Activated CD4-positive, alpha-beta T cell treated with anti-CD3 and anti-CD28 coated beads, Interleukin-2, Interleukin-4, amounts not matched to agents 100 ng/mL and 50 ng/mL, durations not matched to agents 16 hours and 8 hours (primary cell): Measurements from ENCODE around the gene METTL4.

Experiments used
- DNase-seq: peaks from one replicate; pipeline ENCODE4 v3.0.0-alpha.2; 2020; ENCODE audit warnings: low spot score

The METTL4 gene

DNA sequence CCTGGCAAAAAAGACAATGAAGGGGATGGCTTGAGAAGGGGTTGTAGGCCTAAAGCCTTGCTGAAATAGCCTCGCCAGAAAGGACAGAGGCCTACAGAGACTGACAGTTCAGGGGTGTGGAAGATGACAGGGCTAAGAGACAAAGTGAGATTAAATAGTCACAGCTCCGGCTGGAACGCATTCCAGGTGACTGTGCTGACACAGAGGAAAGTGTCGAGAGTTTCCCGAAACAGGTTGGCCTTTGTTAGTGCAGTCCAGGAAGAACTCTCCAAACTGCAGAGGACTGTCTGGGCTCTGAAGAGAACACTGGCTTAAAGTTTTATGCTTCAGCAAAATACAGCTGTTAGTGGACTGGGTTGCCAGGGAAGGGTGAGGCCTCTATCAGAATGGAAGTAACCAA lies 52.8 kb downstream of the METTL4 start:
- DNase-seq, result no peak

DNA sequence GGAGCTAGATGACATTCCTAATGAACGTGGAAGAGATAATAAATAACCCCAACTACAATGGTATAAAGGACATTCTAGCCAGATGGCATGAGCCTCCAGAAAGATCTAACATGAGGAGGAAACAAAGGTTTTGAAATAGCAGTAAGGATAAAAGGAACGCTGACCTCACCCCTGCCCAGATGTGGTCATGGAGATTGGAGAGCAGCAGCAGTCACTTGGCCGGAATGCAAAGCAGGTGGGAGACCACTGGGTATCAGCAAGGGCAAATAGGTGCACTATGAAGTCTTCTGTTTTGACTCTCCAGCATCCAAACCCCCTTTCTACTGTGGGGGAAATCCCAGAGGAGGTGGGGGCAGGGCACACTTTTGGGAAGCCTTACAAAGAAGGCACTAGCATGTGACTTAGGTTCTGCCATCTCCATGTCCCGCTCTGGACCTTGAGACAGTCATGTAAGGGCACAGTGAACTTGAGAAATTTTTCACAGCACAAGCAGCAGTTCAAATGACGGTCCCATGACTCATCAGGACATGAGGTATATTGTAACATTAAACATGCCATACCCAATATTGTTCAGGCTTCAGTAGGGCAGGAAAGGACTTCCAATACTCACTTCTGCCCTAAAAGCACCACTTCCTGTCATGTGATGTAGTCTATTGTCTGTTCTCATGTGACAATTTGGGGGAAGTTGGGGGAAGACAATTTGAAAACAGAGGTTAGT lies 55.2 kb downstream of the METTL4 start:
- DNase-seq, result peak; percentile 33

DNA sequence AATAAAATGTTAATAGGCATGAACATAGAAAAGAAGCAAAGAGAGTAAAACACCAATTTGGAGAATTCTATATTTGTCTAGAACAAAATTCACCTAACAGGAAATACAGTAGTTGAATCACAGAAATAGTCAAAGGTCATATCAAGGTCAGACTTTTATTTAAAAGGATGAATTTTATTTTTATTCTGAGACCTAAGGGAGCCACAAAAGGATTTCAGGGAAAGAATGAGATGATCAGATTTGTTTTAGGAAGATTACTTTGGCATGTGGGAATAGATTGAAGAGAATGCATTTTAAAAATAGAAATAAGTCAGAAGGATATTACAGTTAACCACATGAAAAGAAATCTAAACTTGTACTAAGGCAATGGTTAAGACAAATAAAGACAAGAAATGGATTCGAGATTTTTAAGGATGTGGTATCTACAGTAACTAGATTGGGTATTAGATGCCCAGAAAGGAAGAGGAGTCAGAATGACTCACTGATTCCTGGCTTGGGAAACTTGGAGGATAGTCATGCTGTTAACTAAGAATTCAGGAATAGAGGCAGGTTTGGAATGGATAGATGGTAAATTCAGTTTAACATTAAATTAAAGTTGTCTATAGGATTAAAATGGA lies 56.0 kb downstream of the METTL4 start:
- DNase-seq, result no peak

GRCh38 chr18:2513616-2514015 lies 57.7 kb downstream of the METTL4 start:
- no peak for DNase-seq

DNA sequence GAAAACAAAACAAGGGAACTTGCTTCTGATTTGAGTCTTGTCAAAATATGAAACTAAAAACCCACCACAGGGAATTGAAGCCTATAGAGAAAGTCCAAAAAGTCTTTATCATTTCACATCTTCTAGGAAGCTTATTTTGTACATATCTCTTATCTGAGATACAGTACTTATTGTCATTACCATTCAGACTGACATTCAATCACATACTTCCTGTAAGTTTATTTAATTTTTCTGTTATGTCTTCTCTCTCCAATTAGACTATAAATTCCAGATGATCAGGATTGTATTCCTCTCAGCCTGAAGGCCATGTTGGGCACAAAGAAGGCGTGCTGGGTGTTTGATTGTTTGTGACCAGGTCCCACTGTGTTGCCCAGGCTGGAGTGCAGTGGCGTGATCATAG lies 59.2 kb downstream of the METTL4 start:
- DNase-seq, result no peak

GRCh38 chr18:2511451-2511850 lies 59.9 kb downstream of the METTL4 start:
- DNase-seq, result no peak

GRCh38 chr18:2510416-2510815 lies 60.9 kb downstream of the METTL4 start:
- DNase-seq, result no peak

- DNase-seq, result no peak
Measured at GRCh38 chr18:2508678-2509077, 62.6 kb downstream of the METTL4 start.

DNA sequence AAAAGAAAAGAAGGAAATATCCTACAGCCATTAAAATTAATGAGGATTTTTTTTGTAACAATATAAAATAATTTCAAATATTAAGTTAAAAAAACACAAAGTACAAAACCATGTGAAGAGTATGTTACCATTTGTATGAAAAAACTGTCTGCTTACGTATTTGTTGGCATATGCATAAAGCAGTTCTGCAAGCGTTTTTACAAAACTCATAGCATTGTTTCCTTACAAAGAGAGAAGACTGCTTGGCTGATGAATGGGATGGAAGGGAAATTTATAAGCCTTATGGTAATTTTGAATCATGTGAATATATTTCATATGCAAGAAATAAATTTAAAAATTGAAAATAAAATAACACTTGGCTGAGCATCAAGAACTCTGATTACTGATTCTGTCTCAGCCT lies 63.1 kb downstream of the METTL4 start:
- no peak for DNase-seq

DNA sequence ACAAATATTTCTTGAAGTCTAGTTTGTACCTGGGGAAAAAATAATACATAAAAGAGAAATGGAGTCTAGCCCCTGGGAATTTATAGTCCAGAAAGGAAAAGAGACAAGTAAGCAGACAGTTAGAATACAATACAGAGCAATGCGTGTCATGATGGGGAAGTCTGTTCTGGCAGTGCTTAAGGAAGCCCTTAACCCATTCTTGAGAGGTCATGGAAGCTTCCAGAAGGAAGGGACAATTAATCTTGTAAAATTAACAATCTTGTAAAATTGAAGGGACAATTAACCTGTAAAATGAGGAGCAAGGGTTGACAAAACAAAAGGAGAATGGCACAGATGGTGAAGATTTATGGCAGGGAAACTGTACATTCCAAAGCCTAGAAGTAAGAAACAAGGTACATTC lies 66.7 kb downstream of the METTL4 start:
- no peak for DNase-seq

GRCh38 chr18:2502880-2503279 lies 68.4 kb downstream of the METTL4 start:
- DNase-seq, result no peak

- DNase-seq, result no peak
Measured at GRCh38 chr18:2502394-2502793, 68.9 kb downstream of the METTL4 start.

DNA sequence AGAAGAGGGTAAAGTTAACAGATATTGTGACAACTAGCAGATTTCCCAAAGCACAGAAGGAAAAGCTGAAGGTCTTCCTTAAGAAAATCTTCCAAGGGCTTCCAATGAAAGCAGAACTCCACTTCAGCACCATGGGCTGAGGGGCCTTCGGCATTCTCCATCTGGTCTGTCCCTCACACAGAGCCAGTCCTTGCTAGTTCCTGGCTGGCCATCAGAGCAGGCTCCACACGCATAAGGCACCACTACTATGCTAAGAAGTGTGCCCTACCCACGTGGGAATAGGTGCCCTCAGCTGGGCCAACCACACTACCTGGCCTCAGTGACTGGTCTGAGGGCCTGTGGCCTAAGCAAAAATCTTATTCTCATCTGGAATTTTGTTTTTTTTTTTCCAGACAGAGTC lies 73.5 kb downstream of the METTL4 start:
- DNase-seq, result no peak

GRCh38 chr18:2495381-2495780 lies 75.9 kb downstream of the METTL4 start:
- no peak for DNase-seq

DNA sequence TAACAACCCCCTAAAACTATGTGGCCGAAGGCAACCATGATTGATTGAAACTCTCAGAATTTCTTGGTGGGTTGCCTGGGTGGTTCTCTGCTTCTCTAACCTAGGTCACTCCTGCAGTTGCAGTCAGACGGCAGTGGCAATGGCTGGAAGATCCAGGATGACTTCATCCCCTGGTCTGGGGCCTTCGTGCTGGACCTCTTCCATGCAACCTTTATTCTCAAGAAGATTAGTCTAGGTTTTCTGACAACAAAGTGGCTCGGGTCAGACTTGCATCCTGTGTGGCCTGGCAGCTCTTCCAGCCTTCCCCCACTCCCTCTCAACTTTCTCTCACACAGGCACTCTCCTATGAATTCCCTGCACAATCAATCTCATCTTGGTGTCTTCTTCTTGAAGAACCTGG lies 76.4 kb downstream of the METTL4 start:
- DNase-seq, result no peak
